ENCODE data around the gene ACACA. TPM values are rescaled to one million over a fixed set of nuclear protein-coding genes. Genes with fewer than 3 reads are reported as not detected.

ACACA gene
- total and polyA plus RNA-seq, 9 of the 15 experiments (the other 6 are each of a cell fraction or from before 2014, with no cell fraction given) = 35.9 to 135 (median 88.4) TPM

DNA sequence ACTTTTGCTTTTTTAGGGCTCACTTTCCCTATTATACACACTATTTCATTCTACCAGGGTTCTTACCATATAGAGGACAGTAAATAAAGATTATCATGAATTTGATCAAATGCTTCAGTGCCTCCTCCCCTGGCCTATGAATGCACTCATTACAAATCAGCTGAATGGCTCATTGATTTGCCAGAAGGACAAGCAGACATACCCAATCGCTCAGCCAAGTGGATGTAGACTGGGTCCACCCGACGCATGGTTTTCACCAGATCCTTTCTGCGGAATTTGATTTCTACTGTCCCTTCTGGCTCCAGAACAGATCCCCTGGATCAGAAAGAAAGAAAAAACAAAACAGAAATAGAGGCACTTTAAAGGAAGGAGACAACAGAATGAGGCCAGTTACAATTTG, 295.3 kb downstream of the ACACA start:
- Histone ChIP-seq H4K20me1 (replicated peaks; ENCODE audit: control insufficient read depth, insufficient read depth, low read length) (no peaks in the 10 kb centered on the region), H3K4me2 (ENCODE audit: insufficient read depth, low read length) (no peak overlapping the region), H3K9me3 (replicated peaks; ENCODE audit: control insufficient read depth, insufficient read depth, low read depth, low read length) (no peaks in the 10 kb centered on the region), H3K27me3 (ENCODE audit: control insufficient read depth in 2 of 2, insufficient read depth in 2 of 2, low read length in 2 of 2) (no peaks in the 10 kb centered on the region), H3K27ac (ENCODE audit: extremely low read depth, low read depth, low read length) (no peak overlapping the region), H3K36me3 (ENCODE audit: control insufficient read depth, insufficient read depth, low read length) (peaks cover 97% of the 10 kb centered on the region), H3K4me3 (no peak overlapping the region), H3K9me1 (ENCODE audit: control insufficient read depth, insufficient read depth, low read length) (no peaks in the 10 kb centered on the region), H3K79me2 (ENCODE audit: control insufficient read depth, insufficient read depth, low read length) (no peaks in the 10 kb centered on the region), H3K9ac (ENCODE audit: insufficient read depth in 1 of 2, low read depth in 2 of 2, low read length in 2 of 2) (no peak overlapping the region), H3K4me1 (replicated peaks in 1 of 2; ENCODE audit: control insufficient read depth in 2 of 2, insufficient read depth in 2 of 2, low read length in 2 of 2) (no peaks in the 10 kb centered on the region), H2AFZ (ENCODE audit: low read depth, low read length) (no peak overlapping the region)
- DNase-seq (ENCODE audit: extremely low read depth in 1 of 4, low spot score in 3 of 4) (no peak), FAIRE-seq (no peak), ATAC-seq (no peak)
- WGBS (ENCODE audit: insufficient coverage, low coverage, missing lambda C conversion rate) = 97% methylated on average over 4 of the region's 4 CpGs
- ChIA-PET POLR2A (interaction anchor here (1.0 kb wide), 1 partner anchor 9 kb away, joined by 3 read pairs; no protein-coding TSS in a partner anchor), CTCF (ENCODE audit: low intra/inter-chr PET ratio) (no interaction called here)
- intact Hi-C loops (cut with micrococcal nuclease) = no loop called here
- no TSS peak for BruUV-seq (replicated peaks)
- in situ Hi-C loops (cut with MboI) = no loop called here
- TF ChIP-seq, protein P1, sequence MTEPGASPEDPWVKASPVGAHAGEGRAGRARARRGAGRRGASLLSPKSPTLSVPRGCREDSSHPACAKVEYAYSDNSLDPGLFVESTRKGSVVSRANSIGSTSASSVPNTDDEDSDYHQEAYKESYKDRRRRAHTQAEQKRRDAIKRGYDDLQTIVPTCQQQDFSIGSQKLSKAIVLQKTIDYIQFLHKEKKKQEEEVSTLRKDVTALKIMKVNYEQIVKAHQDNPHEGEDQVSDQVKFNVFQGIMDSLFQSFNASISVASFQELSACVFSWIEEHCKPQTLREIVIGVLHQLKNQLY (CRISPR knock-in tag; conservative IDR thresholded peaks at IDR 0.05) = no peak
- TF ChIP-seq ZNF24 (IDR thresholded peaks at IDR 0.05) = no peak
- TF ChIP-seq CC2D1A (IDR thresholded peaks at IDR 0.05) = no peak
- TF ChIP-seq, protein P2, sequence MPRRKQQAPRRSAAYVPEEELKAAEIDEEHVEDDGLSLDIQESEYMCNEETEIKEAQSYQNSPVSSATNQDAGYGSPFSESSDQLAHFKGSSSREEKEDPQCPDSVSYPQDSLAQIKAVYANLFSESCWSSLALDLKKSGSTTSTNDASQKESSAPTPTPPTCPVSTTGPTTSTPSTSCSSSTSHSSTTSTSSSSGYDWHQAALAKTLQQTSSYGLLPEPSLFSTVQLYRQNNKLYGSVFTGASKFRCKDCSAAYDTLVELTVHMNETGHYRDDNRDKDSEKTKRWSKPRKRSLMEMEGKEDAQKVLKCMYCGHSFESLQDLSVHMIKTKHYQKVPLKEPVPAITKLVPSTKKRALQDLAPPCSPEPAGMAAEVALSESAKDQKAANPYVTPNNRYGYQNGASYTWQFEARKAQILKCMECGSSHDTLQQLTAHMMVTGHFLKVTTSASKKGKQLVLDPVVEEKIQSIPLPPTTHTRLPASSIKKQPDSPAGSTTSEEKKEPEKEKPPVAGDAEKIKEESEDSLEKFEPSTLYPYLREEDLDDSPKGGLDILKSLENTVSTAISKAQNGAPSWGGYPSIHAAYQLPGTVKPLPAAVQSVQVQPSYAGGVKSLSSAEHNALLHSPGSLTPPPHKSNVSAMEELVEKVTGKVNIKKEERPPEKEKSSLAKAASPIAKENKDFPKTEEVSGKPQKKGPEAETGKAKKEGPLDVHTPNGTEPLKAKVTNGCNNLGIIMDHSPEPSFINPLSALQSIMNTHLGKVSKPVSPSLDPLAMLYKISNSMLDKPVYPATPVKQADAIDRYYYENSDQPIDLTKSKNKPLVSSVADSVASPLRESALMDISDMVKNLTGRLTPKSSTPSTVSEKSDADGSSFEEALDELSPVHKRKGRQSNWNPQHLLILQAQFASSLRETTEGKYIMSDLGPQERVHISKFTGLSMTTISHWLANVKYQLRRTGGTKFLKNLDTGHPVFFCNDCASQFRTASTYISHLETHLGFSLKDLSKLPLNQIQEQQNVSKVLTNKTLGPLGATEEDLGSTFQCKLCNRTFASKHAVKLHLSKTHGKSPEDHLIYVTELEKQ (CRISPR knock-in tag; IDR thresholded peaks at IDR 0.05) = no peak
- TF ChIP-seq TCFL5 (CRISPR knock-in tag; conservative IDR thresholded peaks at IDR 0.05) = no peak
- TF ChIP-seq, protein P3, sequence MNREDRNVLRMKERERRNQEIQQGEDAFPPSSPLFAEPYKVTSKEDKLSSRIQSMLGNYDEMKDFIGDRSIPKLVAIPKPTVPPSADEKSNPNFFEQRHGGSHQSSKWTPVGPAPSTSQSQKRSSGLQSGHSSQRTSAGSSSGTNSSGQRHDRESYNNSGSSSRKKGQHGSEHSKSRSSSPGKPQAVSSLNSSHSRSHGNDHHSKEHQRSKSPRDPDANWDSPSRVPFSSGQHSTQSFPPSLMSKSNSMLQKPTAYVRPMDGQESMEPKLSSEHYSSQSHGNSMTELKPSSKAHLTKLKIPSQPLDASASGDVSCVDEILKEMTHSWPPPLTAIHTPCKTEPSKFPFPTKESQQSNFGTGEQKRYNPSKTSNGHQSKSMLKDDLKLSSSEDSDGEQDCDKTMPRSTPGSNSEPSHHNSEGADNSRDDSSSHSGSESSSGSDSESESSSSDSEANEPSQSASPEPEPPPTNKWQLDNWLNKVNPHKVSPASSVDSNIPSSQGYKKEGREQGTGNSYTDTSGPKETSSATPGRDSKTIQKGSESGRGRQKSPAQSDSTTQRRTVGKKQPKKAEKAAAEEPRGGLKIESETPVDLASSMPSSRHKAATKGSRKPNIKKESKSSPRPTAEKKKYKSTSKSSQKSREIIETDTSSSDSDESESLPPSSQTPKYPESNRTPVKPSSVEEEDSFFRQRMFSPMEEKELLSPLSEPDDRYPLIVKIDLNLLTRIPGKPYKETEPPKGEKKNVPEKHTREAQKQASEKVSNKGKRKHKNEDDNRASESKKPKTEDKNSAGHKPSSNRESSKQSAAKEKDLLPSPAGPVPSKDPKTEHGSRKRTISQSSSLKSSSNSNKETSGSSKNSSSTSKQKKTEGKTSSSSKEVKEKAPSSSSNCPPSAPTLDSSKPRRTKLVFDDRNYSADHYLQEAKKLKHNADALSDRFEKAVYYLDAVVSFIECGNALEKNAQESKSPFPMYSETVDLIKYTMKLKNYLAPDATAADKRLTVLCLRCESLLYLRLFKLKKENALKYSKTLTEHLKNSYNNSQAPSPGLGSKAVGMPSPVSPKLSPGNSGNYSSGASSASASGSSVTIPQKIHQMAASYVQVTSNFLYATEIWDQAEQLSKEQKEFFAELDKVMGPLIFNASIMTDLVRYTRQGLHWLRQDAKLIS (CRISPR knock-in tag; IDR thresholded peaks at IDR 0.05) = no peak
- TF ChIP-seq HMGN3 (IDR thresholded peaks at IDR 0.05; ENCODE audit: borderline replicate concordance, extremely low read depth, insufficient read length, low read depth, low read length) = no peak
- no peak for TF ChIP-seq ZNF76 (CRISPR knock-in tag; IDR thresholded peaks at IDR 0.05; ENCODE audit: borderline replicate concordance)
- TF ChIP-seq, protein P4, sequence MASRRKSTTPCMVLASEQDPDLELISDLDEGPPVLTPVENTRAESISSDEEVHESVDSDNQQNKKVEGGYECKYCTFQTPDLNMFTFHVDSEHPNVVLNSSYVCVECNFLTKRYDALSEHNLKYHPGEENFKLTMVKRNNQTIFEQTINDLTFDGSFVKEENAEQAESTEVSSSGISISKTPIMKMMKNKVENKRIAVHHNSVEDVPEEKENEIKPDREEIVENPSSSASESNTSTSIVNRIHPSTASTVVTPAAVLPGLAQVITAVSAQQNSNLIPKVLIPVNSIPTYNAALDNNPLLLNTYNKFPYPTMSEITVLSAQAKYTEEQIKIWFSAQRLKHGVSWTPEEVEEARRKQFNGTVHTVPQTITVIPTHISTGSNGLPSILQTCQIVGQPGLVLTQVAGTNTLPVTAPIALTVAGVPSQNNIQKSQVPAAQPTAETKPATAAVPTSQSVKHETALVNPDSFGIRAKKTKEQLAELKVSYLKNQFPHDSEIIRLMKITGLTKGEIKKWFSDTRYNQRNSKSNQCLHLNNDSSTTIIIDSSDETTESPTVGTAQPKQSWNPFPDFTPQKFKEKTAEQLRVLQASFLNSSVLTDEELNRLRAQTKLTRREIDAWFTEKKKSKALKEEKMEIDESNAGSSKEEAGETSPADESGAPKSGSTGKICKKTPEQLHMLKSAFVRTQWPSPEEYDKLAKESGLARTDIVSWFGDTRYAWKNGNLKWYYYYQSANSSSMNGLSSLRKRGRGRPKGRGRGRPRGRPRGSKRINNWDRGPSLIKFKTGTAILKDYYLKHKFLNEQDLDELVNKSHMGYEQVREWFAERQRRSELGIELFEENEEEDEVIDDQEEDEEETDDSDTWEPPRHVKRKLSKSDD (conservative IDR thresholded peaks at IDR 0.05; ENCODE audit: low read length) = no peak
- no peak for TF ChIP-seq U2AF1 (optimal IDR thresholded peaks at IDR 0.05; ENCODE audit: low read depth, low read length)
- TF ChIP-seq ADNP (tag; IDR thresholded peaks at IDR 0.05) = no peak
- TF ChIP-seq ZNF143 (CRISPR knock-in tag; IDR thresholded peaks at IDR 0.05) = no peak

All from K562 (cell line).